Fibroblast of the aortic adventitia (primary cell): ENCODE measurements around the gene CCDC110. TPM values are rescaled to one million over a fixed set of nuclear protein-coding genes. Genes with fewer than 3 reads are reported as not detected.
"Not testable (repeated sequence)": the region's sequence is repeated elsewhere in the genome, so short reads cannot be mapped to it uniquely, and the experiment has no call there.

Source experiments
- DNase-seq: peaks from one replicate; pipeline ENCODE4 v3.0.0-alpha.2; 2010; ENCODE audit warnings: low read depth
- H3K4me3 ChIP-seq: 2 replicates; pipeline ENCODE4 v1.5.1; 2011; ENCODE audit warnings: low read depth, mild to moderate bottlenecking, control low read depth, low read length, moderate library complexity
- CTCF ChIP-seq: IDR thresholded peaks from 2 replicates; pipeline ENCODE4 v1.5.1; 2011; ENCODE audit warnings: mild to moderate bottlenecking, low read length, control low read depth, inconsistent platforms; ENCODE audit not compliant: insufficient read depth
- total RNA-seq: library from RNA; depleted of rRNA; stranded (reverse); fragments of >200 nt; gene quantifications from 2 replicates; pipeline ENCODE4 v1.2.3, GENCODE V29; 2012; ENCODE audit warnings: low replicate concordance

The CCDC110 gene
- total RNA-seq, 1 donor: 4.2 TPM

GRCh38 chr4:185513489-185514181 lies 42.1 kb upstream of the CCDC110 start:
- TF ChIP-seq CTCF: no peak
- no peak for DNase-seq
- H3K4me3 ChIP-seq: no peak overlapping the region

GRCh38 chr4:185512516-185512915 lies 41.0 kb upstream of the CCDC110 start:
- no peak for TF ChIP-seq CTCF
- H3K4me3 ChIP-seq: no peak overlapping the region
- peak; percentile 44 for DNase-seq

- not testable (repeated sequence) for DNase-seq, H3K4me3 ChIP-seq
Measured at GRCh38 chr4:185511243-185511642, 39.7 kb upstream of the CCDC110 start.

- H3K4me3 ChIP-seq: no peak overlapping the region
- DNase-seq: no peak
- no peak for TF ChIP-seq CTCF
Measured at GRCh38 chr4:185510806-185511205, 39.3 kb upstream of the CCDC110 start.

- TF ChIP-seq CTCF: no peak
- DNase-seq: no peak
- no peak overlapping the region for H3K4me3 ChIP-seq
Measured at GRCh38 chr4:185508181-185508580, 36.6 kb upstream of the CCDC110 start.

GRCh38 chr4:185506422-185506821 lies 34.9 kb upstream of the CCDC110 start:
- no peak for TF ChIP-seq CTCF
- DNase-seq: no peak

GRCh38 chr4:185504098-185505047 lies 32.8 kb upstream of the CCDC110 start:
- TF ChIP-seq CTCF: no peak
- no peak overlapping the region for H3K4me3 ChIP-seq
- no peak for DNase-seq

More at GRCh38 chr4:185506422-185506821, 34.9 kb upstream of the CCDC110 start:
- H3K4me3 ChIP-seq: no peak overlapping the region
